HepG2 (cell line): Measurements from ENCODE around the gene SHLD1. TPM values are rescaled to one million over a fixed set of nuclear protein-coding genes. Genes with fewer than 3 reads are reported as not detected.
A peak's percentile ranks its signal among the peaks of the same experiment; 100 is the strongest.

Experiments
- ARID2 ChIP-seq: sonication (generic); formaldehyde crosslinking; IDR thresholded peaks from 2 replicates; pipeline ENCODE4 v1.8.1; 2022; ENCODE audit warnings: mild to moderate bottlenecking, missing genetic modification reagents, borderline replicate concordance
- DNMT1 ChIP-seq: sonication (generic); formaldehyde crosslinking; IDR thresholded peaks from 2 replicates; pipeline ENCODE4 v1.5.1; 2020; ENCODE audit warnings: mild to moderate bottlenecking, missing genetic modification reagents
- GABPB1 ChIP-seq: IDR thresholded peaks from 2 replicates; pipeline ENCODE4 v1.6.1; 2016; ENCODE audit warnings: mild to moderate bottlenecking, missing genetic modification reagents, moderate library complexity, missing compliant biosample characterization
- HDAC1 ChIP-seq: sonication (generic); formaldehyde crosslinking; IDR thresholded peaks from 2 replicates; pipeline ENCODE4 v1.5.1; 2020; ENCODE audit warnings: mild to moderate bottlenecking, missing genetic modification reagents
- IRX3 ChIP-seq: sonication (generic); formaldehyde crosslinking; IDR thresholded peaks from 2 replicates; pipeline ENCODE4 v1.8.1; 2023; ENCODE audit warnings: mild to moderate bottlenecking, low read depth, missing genetic modification reagents, borderline replicate concordance
- KLF11 ChIP-seq: IDR thresholded peaks from 2 replicates; pipeline ENCODE4 v1.6.1; 2016; ENCODE audit warnings: missing compliant biosample characterization
- LCORL ChIP-seq, 2 experiments: fragments of 450-650 bp in 1 of 2; sonication (generic) in 1 of 2; formaldehyde crosslinking in 1 of 2; IDR thresholded peaks; 2 replicates each; pipeline versions ENCODE4 v1.5.0 to v1.6.1; 2017 to 2020; ENCODE audit warnings: antibody characterized with exemption in 1 of 2, missing genetic modification reagents in 1 of 2
- MLLT10 ChIP-seq: sonication (generic); formaldehyde crosslinking; IDR thresholded peaks from 2 replicates; pipeline ENCODE4 v1.4.0; 2020; ENCODE audit warnings: missing genetic modification reagents
- NBN ChIP-seq: fragments of 450-650 bp; conservative IDR thresholded peaks from 2 replicates; pipeline ENCODE4 v1.6.1; 2017
- POGZ ChIP-seq: sonication (generic); formaldehyde crosslinking; IDR thresholded peaks from 2 replicates; pipeline ENCODE4 v1.4.0; 2020; ENCODE audit warnings: mild to moderate bottlenecking, missing genetic modification reagents
- SETDB1 ChIP-seq: sonication (generic); formaldehyde crosslinking; IDR thresholded peaks from 2 replicates; pipeline ENCODE4 v1.5.1; 2020; ENCODE audit warnings: missing genetic modification reagents, mild to moderate bottlenecking, borderline replicate concordance
- TCF7L2 ChIP-seq: IDR thresholded peaks from 2 replicates; pipeline ENCODE4 v1.6.1; 2011; ENCODE audit warnings: mild to moderate bottlenecking, low read depth, low read length, moderate library complexity
- ZNF382 ChIP-seq: sonication (generic); formaldehyde crosslinking; IDR thresholded peaks from 2 replicates; pipeline ENCODE4 v1.5.0; 2020; ENCODE audit warnings: missing genetic modification reagents, mild to moderate bottlenecking, borderline replicate concordance
- ZNF446 ChIP-seq: sonication (generic); formaldehyde crosslinking; IDR thresholded peaks from 2 replicates; pipeline ENCODE4 v1.5.0; 2020; ENCODE audit warnings: mild to moderate bottlenecking, missing genetic modification reagents
- ZNF563 ChIP-seq: sonication (generic); formaldehyde crosslinking; IDR thresholded peaks from 2 replicates; pipeline ENCODE4 v1.8.0; 2022; ENCODE audit warnings: mild to moderate bottlenecking, moderate library complexity, missing genetic modification reagents
- polyA plus RNA-seq, 8 experiments: library from polyadenylated mRNA; depleted of rRNA in 3 of 8; stranded (reverse) in 7 of 8; unstranded in 1 of 8; fragments of >200 nt; fragmentation: Illumina TruSeq in 4 of 8; extraction: Trizol in 4 of 8; gene quantifications; 2 replicates each; pipeline versions ENCODE4 v1.2.1 to v1.2.3, GENCODE V29; 2011 to 2016; ENCODE audit warnings: low read depth in 4 of 8, missing spikeins in 1 of 8, mixed read lengths in 1 of 8; ENCODE audit not compliant: insufficient read depth in 1 of 8
- total RNA-seq, 5 experiments: library from RNA; depleted of rRNA; stranded (reverse); fragments of >200 nt; fragmentation: Illumina TruSeq; extraction: Trizol; gene quantifications; 2 replicates each; pipeline ENCODE4 v1.2.3, GENCODE V29; 2016; ENCODE audit warnings: low read depth in 1 of 5
- TF ChIP-seq, protein P1 (sequence below): sonication (generic); formaldehyde crosslinking; IDR thresholded peaks from 2 replicates; pipeline ENCODE4 v1.4.0; 2020; ENCODE audit warnings: missing genetic modification reagents, mild to moderate bottlenecking, borderline replicate concordance
- TF ChIP-seq, protein P2 (sequence below): sonication (generic); formaldehyde crosslinking; IDR thresholded peaks from 2 replicates; pipeline ENCODE4 v1.8.1; 2023; ENCODE audit warnings: mild to moderate bottlenecking, inconsistent platforms, moderate library complexity, missing genetic modification reagents, borderline replicate concordance
- TF ChIP-seq, protein P3 (sequence below): sonication (generic); formaldehyde crosslinking; IDR thresholded peaks from 2 replicates; pipeline ENCODE4 v1.4.0; 2020; ENCODE audit warnings: missing genetic modification reagents, borderline replicate concordance
- TF ChIP-seq, protein P4 (sequence below): sonication (generic); formaldehyde crosslinking; IDR thresholded peaks from 2 replicates; pipeline ENCODE4 v1.5.1; 2020; ENCODE audit warnings: mild to moderate bottlenecking, missing genetic modification reagents, moderate library complexity

SHLD1 gene
- total and polyA plus RNA-seq, 2 of the 13 experiments (the other 11 are each of a cell fraction or from before 2014, with no cell fraction given): 8.9 to 10.0 TPM

DNA sequence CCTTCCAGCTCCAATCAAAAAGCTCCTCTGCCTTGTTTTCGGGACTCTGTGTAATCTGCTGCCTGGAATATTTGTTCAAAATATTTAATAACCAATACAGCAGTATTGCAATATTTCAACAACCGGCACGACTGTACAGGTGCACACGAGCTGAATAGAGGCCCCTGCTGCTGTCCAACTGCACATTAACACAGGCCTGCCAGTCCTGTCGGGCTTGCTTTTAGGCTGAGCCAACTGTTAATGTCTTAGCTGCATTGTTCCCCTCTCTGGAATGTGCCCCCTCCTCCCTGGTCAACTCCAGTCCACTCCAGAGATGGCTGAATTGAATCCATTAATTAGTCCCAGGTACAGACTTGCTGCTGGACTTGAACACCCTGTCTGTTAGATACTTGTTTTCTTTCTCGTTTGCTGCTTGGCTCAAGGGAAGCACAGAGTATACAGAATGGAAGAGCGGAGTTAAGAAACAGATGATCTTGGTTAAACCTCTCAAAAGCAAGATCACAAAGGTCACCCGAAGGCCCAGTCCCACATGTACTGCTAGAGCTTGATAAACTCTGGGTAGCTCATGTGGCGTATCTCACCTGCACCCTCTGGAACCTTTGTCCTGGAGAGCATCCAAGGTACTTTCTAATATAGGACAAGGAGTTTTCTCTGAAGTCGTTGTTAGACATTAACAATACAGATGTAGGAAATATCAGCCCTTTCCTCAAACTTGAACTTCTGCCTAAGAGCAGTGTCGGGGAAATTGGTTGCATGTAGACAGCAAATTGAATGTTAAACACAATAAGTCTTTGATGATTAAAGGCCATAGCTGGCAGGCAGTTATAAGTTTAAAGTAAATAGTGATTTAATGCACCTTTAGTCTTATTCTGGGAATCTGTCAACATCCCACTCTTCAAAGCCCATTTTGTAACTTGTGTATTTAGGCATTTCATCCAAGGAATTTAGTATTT lies 31.9 kb downstream of the SHLD1 start (continued):
- TF ChIP-seq MLLT10 (CRISPR knock-in tag): no peak
- no peak; the same call in 1 of the 2 replicates for TF ChIP-seq POGZ (CRISPR knock-in tag)
- TF ChIP-seq LCORL (IDR thresholded peaks at IDR 0.05): no peak
- TF ChIP-seq LCORL (CRISPR knock-in tag; IDR thresholded peaks at IDR 0.05): no peak
- TF ChIP-seq GABPB1 (CRISPR knock-in tag): no peak
- peak; percentile 62; the same call in 1 of the 2 replicates for TF ChIP-seq KLF11 (CRISPR knock-in tag)
- TF ChIP-seq, protein P1, sequence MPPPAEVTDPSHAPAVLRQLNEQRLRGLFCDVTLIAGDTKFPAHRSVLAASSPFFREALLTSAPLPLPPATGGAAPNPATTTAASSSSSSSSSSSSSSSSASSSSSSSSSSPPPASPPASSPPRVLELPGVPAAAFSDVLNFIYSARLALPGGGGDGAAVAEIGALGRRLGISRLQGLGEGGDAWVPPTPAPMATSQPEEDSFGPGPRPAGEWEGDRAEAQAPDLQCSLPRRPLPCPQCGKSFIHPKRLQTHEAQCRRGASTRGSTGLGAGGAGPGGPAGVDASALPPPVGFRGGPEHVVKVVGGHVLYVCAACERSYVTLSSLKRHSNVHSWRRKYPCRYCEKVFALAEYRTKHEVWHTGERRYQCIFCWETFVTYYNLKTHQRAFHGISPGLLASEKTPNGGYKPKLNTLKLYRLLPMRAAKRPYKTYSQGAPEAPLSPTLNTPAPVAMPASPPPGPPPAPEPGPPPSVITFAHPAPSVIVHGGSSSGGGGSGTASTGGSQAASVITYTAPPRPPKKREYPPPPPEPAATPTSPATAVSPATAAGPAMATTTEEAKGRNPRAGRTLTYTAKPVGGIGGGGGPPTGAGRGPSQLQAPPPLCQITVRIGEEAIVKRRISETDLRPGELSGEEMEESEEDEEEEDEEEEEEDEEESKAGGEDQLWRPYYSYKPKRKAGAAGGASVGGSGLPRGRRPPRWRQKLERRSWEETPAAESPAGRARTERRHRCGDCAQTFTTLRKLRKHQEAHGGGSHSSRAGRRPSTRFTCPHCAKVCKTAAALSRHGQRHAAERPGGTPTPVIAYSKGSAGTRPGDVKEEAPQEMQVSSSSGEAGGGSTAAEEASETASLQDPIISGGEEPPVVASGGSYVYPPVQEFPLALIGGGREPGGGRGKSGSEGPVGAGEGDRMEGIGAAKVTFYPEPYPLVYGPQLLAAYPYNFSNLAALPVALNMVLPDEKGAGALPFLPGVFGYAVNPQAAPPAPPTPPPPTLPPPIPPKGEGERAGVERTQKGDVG (CRISPR knock-in tag): no peak
- no peak for TF ChIP-seq ZNF382 (CRISPR knock-in tag)
- TF ChIP-seq, protein P2, sequence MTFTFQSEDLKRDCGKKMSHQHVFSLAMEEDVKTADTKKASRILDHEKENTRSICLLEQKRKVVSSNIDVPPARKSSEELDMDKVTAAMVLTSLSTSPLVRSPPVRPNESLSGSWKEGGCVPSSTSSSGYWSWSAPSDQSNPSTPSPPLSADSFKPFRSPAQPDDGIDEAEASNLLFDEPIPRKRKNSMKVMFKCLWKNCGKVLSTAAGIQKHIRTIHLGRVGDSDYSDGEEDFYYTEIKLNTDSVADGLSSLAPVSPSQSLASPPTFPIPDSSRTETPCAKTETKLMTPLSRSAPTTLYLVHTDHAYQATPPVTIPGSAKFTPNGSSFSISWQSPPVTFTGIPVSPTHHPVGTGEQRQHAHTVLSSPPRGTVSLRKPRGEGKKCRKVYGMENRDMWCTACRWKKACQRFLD (CRISPR knock-in tag): no peak
- TF ChIP-seq ARID2 (CRISPR knock-in tag): no peak
- TF ChIP-seq SETDB1 (CRISPR knock-in tag): no peak
- TF ChIP-seq, protein P3, sequence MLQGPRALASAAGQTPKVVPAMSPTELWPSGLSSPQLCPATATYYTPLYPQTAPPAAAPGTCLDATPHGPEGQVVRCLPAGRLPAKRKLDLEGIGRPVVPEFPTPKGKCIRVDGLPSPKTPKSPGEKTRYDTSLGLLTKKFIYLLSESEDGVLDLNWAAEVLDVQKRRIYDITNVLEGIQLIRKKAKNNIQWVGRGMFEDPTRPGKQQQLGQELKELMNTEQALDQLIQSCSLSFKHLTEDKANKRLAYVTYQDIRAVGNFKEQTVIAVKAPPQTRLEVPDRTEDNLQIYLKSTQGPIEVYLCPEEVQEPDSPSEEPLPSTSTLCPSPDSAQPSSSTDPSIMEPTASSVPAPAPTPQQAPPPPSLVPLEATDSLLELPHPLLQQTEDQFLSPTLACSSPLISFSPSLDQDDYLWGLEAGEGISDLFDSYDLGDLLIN (CRISPR knock-in tag): no peak
- TF ChIP-seq, protein P4, sequence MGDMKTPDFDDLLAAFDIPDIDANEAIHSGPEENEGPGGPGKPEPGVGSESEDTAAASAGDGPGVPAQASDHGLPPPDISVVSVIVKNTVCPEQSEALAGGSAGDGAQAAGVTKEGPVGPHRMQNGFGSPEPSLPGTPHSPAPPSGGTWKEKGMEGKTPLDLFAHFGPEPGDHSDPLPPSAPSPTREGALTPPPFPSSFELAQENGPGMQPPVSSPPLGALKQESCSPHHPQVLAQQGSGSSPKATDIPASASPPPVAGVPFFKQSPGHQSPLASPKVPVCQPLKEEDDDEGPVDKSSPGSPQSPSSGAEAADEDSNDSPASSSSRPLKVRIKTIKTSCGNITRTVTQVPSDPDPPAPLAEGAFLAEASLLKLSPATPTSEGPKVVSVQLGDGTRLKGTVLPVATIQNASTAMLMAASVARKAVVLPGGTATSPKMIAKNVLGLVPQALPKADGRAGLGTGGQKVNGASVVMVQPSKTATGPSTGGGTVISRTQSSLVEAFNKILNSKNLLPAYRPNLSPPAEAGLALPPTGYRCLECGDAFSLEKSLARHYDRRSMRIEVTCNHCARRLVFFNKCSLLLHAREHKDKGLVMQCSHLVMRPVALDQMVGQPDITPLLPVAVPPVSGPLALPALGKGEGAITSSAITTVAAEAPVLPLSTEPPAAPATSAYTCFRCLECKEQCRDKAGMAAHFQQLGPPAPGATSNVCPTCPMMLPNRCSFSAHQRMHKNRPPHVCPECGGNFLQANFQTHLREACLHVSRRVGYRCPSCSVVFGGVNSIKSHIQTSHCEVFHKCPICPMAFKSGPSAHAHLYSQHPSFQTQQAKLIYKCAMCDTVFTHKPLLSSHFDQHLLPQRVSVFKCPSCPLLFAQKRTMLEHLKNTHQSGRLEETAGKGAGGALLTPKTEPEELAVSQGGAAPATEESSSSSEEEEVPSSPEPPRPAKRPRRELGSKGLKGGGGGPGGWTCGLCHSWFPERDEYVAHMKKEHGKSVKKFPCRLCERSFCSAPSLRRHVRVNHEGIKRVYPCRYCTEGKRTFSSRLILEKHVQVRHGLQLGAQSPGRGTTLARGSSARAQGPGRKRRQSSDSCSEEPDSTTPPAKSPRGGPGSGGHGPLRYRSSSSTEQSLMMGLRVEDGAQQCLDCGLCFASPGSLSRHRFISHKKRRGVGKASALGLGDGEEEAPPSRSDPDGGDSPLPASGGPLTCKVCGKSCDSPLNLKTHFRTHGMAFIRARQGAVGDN (CRISPR knock-in tag): no peak
- TF ChIP-seq IRX3 (CRISPR knock-in tag): no peak
- TF ChIP-seq TCF7L2: no peak
- no peak for TF ChIP-seq DNMT1 (CRISPR knock-in tag)
- no peak for TF ChIP-seq NBN
- no peak for TF ChIP-seq ZNF563 (CRISPR knock-in tag)
- TF ChIP-seq ZNF446: no peak; the same call in 1 of the 2 replicates
- no peak for TF ChIP-seq HDAC1 (CRISPR knock-in tag)
